C4-2B (cell line): ENCODE data around the gene LRRC71.

Experiments
- ZFX ChIP-seq: fragments of 450-650 bp; IDR thresholded peaks from 2 replicates; pipeline ENCODE4 v1.6.1; 2017
- TF ChIP-seq, protein P1 (sequence below): fragments of 450-650 bp; conservative IDR thresholded peaks from 2 replicates; pipeline ENCODE4 v1.5.1; 2017; ENCODE audit warnings: mild to moderate bottlenecking

DNA sequence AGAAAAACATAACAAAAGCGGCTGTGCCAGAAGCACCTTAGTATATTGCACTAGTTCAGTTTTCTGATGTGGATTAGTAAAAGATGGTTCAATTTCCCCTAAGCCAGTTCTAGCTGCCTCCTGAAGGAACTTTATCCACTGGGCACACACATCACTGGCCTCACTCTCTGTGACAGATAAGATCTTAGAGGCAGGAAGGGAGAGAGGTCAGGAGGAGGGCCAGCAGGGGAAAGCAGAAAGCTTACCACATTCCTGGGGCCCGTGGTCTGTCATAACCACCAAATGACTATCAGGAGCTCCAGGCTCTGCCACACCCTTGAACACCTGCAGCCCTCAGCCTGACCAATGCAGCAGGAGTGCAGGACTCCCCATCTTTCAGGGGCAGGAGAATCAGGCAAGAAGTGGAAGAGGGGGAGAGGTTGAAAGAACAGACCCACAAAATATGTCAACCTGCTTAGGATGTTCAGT is 37.8 kb downstream of the LRRC71 start:
- TF ChIP-seq, protein P1, sequence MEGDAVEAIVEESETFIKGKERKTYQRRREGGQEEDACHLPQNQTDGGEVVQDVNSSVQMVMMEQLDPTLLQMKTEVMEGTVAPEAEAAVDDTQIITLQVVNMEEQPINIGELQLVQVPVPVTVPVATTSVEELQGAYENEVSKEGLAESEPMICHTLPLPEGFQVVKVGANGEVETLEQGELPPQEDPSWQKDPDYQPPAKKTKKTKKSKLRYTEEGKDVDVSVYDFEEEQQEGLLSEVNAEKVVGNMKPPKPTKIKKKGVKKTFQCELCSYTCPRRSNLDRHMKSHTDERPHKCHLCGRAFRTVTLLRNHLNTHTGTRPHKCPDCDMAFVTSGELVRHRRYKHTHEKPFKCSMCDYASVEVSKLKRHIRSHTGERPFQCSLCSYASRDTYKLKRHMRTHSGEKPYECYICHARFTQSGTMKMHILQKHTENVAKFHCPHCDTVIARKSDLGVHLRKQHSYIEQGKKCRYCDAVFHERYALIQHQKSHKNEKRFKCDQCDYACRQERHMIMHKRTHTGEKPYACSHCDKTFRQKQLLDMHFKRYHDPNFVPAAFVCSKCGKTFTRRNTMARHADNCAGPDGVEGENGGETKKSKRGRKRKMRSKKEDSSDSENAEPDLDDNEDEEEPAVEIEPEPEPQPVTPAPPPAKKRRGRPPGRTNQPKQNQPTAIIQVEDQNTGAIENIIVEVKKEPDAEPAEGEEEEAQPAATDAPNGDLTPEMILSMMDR = no peak
- TF ChIP-seq ZFX = no peak
